Muscle of leg (tissue), 16 donors: ENCODE data around the gene SH2D7. TPM values are rescaled to one million over a fixed set of nuclear protein-coding genes. Genes with fewer than 3 reads are reported as not detected.

ENCODE experiments used
- DNase-seq: peaks from one replicate; pipeline ENCODE4 v3.0.0; 2013
- H3K27ac ChIP-seq: one replicate; pipeline ENCODE4 v1.5.1; 2013; ENCODE audit warnings: mild to moderate bottlenecking, low read length, control low read depth
- H3K27me3 ChIP-seq: one replicate; pipeline ENCODE4 v1.6.1; 2013; ENCODE audit warnings: low read length; ENCODE audit not compliant: control insufficient read depth, insufficient read depth
- H3K36me3 ChIP-seq: one replicate; pipeline ENCODE4 v1.6.1; 2013; ENCODE audit warnings: low read length; ENCODE audit not compliant: control insufficient read depth, insufficient read depth
- H3K4me1 ChIP-seq: one replicate; pipeline ENCODE4 v1.6.1; 2013; ENCODE audit warnings: low read length; ENCODE audit not compliant: control insufficient read depth, insufficient read depth
- H3K4me3 ChIP-seq: one replicate; pipeline ENCODE4 v1.5.1; 2013; ENCODE audit warnings: low read length, control low read depth
- H3K9me3 ChIP-seq: replicated peaks from 2 replicates; pipeline ENCODE4 v1.6.1; 2013; ENCODE audit warnings: low read depth, low read length; ENCODE audit not compliant: control insufficient read depth
- WGBS: methylation state at CpG from one replicate; pipeline ENCODE4 v1.1.5; 2013; ENCODE audit warnings: missing lambda C conversion rate; ENCODE audit not compliant: insufficient coverage; 5-methylcytosine and 5-hydroxymethylcytosine counted together
- long read RNA-seq, 11 donors: transcript quantifications; one replicate each; lab custom pipeline, GENCODE V29; 2026
- polyA plus RNA-seq, 8 donors: library from polyadenylated mRNA; unstranded; fragments of 120-200 nt; gene quantifications; one replicate each; pipeline versions ENCODE4 v1.2.1 to v1.2.3, GENCODE V29; 2013; ENCODE audit warnings: inconsistent platforms in 1 of 8, low replicate concordance in 1 of 8; ENCODE audit not compliant: insufficient read length in 8 of 8, insufficient read depth in 1 of 8
- total RNA-seq: library from RNA; stranded (reverse); fragments of 120-200 nt; gene quantifications from one replicate; pipeline ENCODE4 v1.2.4, GENCODE V29; 2013

Gene SH2D7
- not detected for total RNA-seq
- polyA plus RNA-seq: under 1 TPM; 0.06 to 0.36 (median 0.13) TPM
- long read RNA-seq, donor 1: 0 reads
- long read RNA-seq, donor 2: 0 reads
- long read RNA-seq, donor 3: 0 reads
- long read RNA-seq, donor 4: 0 reads
- long read RNA-seq, donor 5: 0 reads
- long read RNA-seq, donor 6: 0 reads
- long read RNA-seq, donor 7: 0 reads
- long read RNA-seq, donor 8: 0 reads
- long read RNA-seq, donor 9: 0 reads
- long read RNA-seq, donor 10: 0 reads
- long read RNA-seq, donor 11: 0 reads

GRCh38 chr15:78092261-78093041 lies at the start of gene SH2D7:
TSS of gene SH2D7 (plus strand) at chr15:78092561. CDS start at chr15:78092585, 24 bp downstream.
- whole genome bisulfite sequencing: 68% methylated on average over 7 of the region's 11 CpGs
- H3K27ac ChIP-seq: peak within 1 kb of the TSS; percentile 1
- no peak for DNase-seq

GRCh38 chr15:78044407-78045155 lies 47.8 kb upstream of the SH2D7 start:
- DNase-seq: peak; percentile 57
- H3K27ac ChIP-seq: peak overlapping the region; percentile 15
- peaks cover 26% of the 10 kb centered on the region for H3K4me1 ChIP-seq
- no peaks in the 10 kb centered on the region for H3K27me3 ChIP-seq
- no peaks in the 10 kb centered on the region for H3K9me3 ChIP-seq
- H3K4me3 ChIP-seq: no peak overlapping the region
- 80% methylated on average over 1 of the region's 5 CpGs for WGBS
- peaks cover 26% of the 10 kb centered on the region for H3K36me3 ChIP-seq

More at GRCh38 chr15:78092261-78093041, at the start of gene SH2D7:
- no peak within 1 kb of the TSS for H3K4me3 ChIP-seq
- no peaks in the 10 kb centered on the region for H3K9me3 ChIP-seq
- peaks cover 30% of the 10 kb centered on the region for H3K4me1 ChIP-seq
- H3K27me3 ChIP-seq: peaks cover 6% of the 10 kb centered on the region
- H3K36me3 ChIP-seq: no peaks in the 10 kb centered on the region

GRCh38 chr15:78045189-78045588 lies 47.2 kb upstream of the SH2D7 start:
- DNase-seq: no peak
- no peak overlapping the region for H3K4me3 ChIP-seq
- WGBS: no CpG with 5 or more reads among the region's 1 CpG
- H3K27me3 ChIP-seq: no peaks in the 10 kb centered on the region
- H3K9me3 ChIP-seq: no peaks in the 10 kb centered on the region
- peak overlapping the region; percentile 40 for H3K27ac ChIP-seq
- H3K36me3 ChIP-seq: peaks cover 22% of the 10 kb centered on the region
- peaks cover 32% of the 10 kb centered on the region for H3K4me1 ChIP-seq

- H3K9me3 ChIP-seq: no peaks in the 10 kb centered on the region
- 77% methylated on average over 2 of the region's 5 CpGs for WGBS
- H3K36me3 ChIP-seq: peaks cover 21% of the 10 kb centered on the region
- no peak overlapping the region for H3K4me3 ChIP-seq
- H3K27me3 ChIP-seq: no peaks in the 10 kb centered on the region
- peaks cover 36% of the 10 kb centered on the region for H3K4me1 ChIP-seq
- DNase-seq: no peak
- peak overlapping the region; percentile 85 for H3K27ac ChIP-seq
These were observed 45.5 kb upstream of the SH2D7 start for GRCh38 chr15:78046796-78047341.

- Histone ChIP-seq H3K36me3 (peaks cover 18% of the 10 kb centered on the region), H3K4me1 (peaks cover 45% of the 10 kb centered on the region), H3K4me3 (no peak overlapping the region), H3K27ac (peak overlapping the region; percentile 85), H3K9me3 (no peaks in the 10 kb centered on the region), H3K27me3 (no peaks in the 10 kb centered on the region)
- WGBS: 17% methylated on average over 1 of the region's 8 CpGs
- peak; percentile 99 for DNase-seq
These were observed 44.4 kb upstream of the SH2D7 start for GRCh38 chr15:78047761-78048627.

- Histone ChIP-seq H3K4me1 (peaks cover 47% of the 10 kb centered on the region), H3K4me3 (no peak overlapping the region), H3K36me3 (peaks cover 18% of the 10 kb centered on the region), H3K27me3 (no peaks in the 10 kb centered on the region), H3K27ac (peak overlapping the region; percentile 85), H3K9me3 (no peaks in the 10 kb centered on the region)
- peak; percentile 95 for DNase-seq
- 18% methylated on average over 1 of the region's 5 CpGs for WGBS
These were observed 43.8 kb upstream of the SH2D7 start for GRCh38 chr15:78048628-78048920.

- Histone ChIP-seq H3K27ac (peak overlapping the region; percentile 85), H3K27me3 (no peaks in the 10 kb centered on the region), H3K36me3 (peaks cover 17% of the 10 kb centered on the region), H3K4me1 (peaks cover 47% of the 10 kb centered on the region), H3K9me3 (no peaks in the 10 kb centered on the region), H3K4me3 (no peak overlapping the region)
- DNase-seq: peak; percentile 62
- WGBS: 10% methylated on average over 3 of the region's 7 CpGs
These were observed 42.5 kb upstream of the SH2D7 start for GRCh38 chr15:78049691-78050440.

GRCh38 chr15:78050441-78050809 lies 41.9 kb upstream of the SH2D7 start:
- Histone ChIP-seq H3K36me3 (peaks cover 17% of the 10 kb centered on the region), H3K4me1 (peaks cover 52% of the 10 kb centered on the region), H3K4me3 (no peak overlapping the region), H3K9me3 (no peaks in the 10 kb centered on the region), H3K27me3 (no peaks in the 10 kb centered on the region), H3K27ac (peak overlapping the region; percentile 85)
- WGBS: no CpG with 5 or more reads among the region's 1 CpG
- no peak for DNase-seq

GRCh38 chr15:78050826-78051225 lies 41.5 kb upstream of the SH2D7 start:
- peaks cover 57% of the 10 kb centered on the region for H3K4me1 ChIP-seq
- no peaks in the 10 kb centered on the region for H3K9me3 ChIP-seq
- 50% methylated on average over 1 of the region's 1 CpG for WGBS
- H3K36me3 ChIP-seq: peaks cover 17% of the 10 kb centered on the region
- H3K27me3 ChIP-seq: no peaks in the 10 kb centered on the region
- H3K4me3 ChIP-seq: no peak overlapping the region
- DNase-seq: peak; percentile 85
- H3K27ac ChIP-seq: peak overlapping the region; percentile 85
